B cell (primary cell): ENCODE measurements around the gene EFCAB12. TPM values are rescaled to one million over a fixed set of nuclear protein-coding genes. Genes with fewer than 3 reads are reported as not detected.
"Not testable (repeated sequence)": the region's sequence is repeated elsewhere in the genome, so short reads cannot be mapped to it uniquely, and the experiment has no call there.

Experiments used
- ATAC-seq: fragments of 200-7000 bp; cut with Tn5 transposase; one replicate; pipeline ENCODE4 v1.10.0; 2021; ENCODE audit warnings: low read depth, mild to moderate bottlenecking, moderate number of reproducible peaks, moderate library complexity
- CTCF ChIA-PET: fragments of 350-600 bp; sonication (Branson Sonifier 250); formaldehyde crosslinking; loops from one replicate; lab custom pipeline; 2021; ENCODE audit warnings: antibody characterized with exemption, inconsistent platforms; lab: Charles Lee
- POLR2A ChIA-PET: fragments of 350-600 bp; sonication (Branson Sonifier 250); formaldehyde crosslinking; loops from one replicate; lab custom pipeline; 2021; ENCODE audit warnings: antibody characterized with exemption; lab: Charles Lee
- DNase-seq: peaks from one replicate; pipeline ENCODE4 v3.0.0; 2013
- H2AFZ ChIP-seq: 2 replicates; pipeline ENCODE4 v1.6.1; 2012; ENCODE audit warnings: mild to moderate bottlenecking, low read depth, low read length; ENCODE audit not compliant: insufficient read depth, poor library complexity, severe bottlenecking
- H3K27ac ChIP-seq, 2 donors: 1 replicate in 1 of 2; 2 replicates in 1 of 2; pipeline ENCODE4 v1.5.1; 2012 to 2013; ENCODE audit warnings: low read length in 2 of 2, mild to moderate bottlenecking in 2 of 2, moderate library complexity in 1 of 2
- H3K27me3 ChIP-seq, 4 experiments: fragments of 200-600 bp in 1 of 4; sonication (generic) in 1 of 4; replicated peaks in 1 of 4; 1 replicate in 2 of 4; 2 replicates in 2 of 4; pipeline versions ENCODE4 v1.6.1 to v1.7.0; 2013 to 2016; ENCODE audit warnings: low read length in 3 of 4, mild to moderate bottlenecking in 2 of 4, mixed read lengths in 1 of 4, moderate library complexity in 1 of 4; ENCODE audit not compliant: insufficient read depth in 4 of 4, control insufficient read depth in 3 of 4; ENCODE audit errors: control extremely low read depth in 1 of 4
- H3K36me3 ChIP-seq, 2 experiments: replicated peaks in 1 of 2; 1 replicate in 1 of 2; 2 replicates in 1 of 2; pipeline versions ENCODE4 v1.6.1 to v1.7.1; 2013; ENCODE audit warnings: low read length in 1 of 2; ENCODE audit not compliant: insufficient read depth in 2 of 2, control insufficient read depth in 1 of 2; ENCODE audit errors: control extremely low read depth in 1 of 2, extremely low read depth in 1 of 2
- H3K4me1 ChIP-seq, 2 donors: fragments of 200-600 bp in 1 of 2; sonication (generic) in 1 of 2; 1 replicate in 1 of 2; 2 replicates in 1 of 2; pipeline versions ENCODE4 v1.5.1 to v1.6.1; 2013 to 2017; ENCODE audit warnings: low read length in 2 of 2; ENCODE audit not compliant: control insufficient read depth in 2 of 2, insufficient read depth in 2 of 2
- H3K4me2 ChIP-seq: replicated peaks from 2 replicates; pipeline ENCODE3; 2012; ENCODE audit warnings: mild to moderate bottlenecking, low read depth, low read length; ENCODE audit not compliant: poor library complexity, severe bottlenecking
- H3K4me3 ChIP-seq, 5 experiments: fragments of 200-600 bp in 1 of 5; sonication (generic) in 1 of 5; 1 replicate in 3 of 5; 2 replicates in 2 of 5; pipeline versions ENCODE4 v1.5.1 to v1.7.0; 2011 to 2016; ENCODE audit warnings: low read length in 4 of 5, mild to moderate bottlenecking in 4 of 5, low read depth in 2 of 5, control low read depth in 1 of 5, moderate library complexity in 1 of 5; ENCODE audit not compliant: insufficient read depth in 1 of 5; ENCODE audit errors: control extremely low read depth in 1 of 5, extremely low read depth in 1 of 5
- H3K79me2 ChIP-seq: fragments of 200-600 bp; sonication (generic); one replicate; pipeline ENCODE4 v1.6.0; 2016; ENCODE audit warnings: low read length; ENCODE audit not compliant: control insufficient read depth, insufficient read depth
- H3K9ac ChIP-seq: fragments of 200-600 bp; sonication (generic); 2 replicates; pipeline ENCODE4 v1.6.1; 2017; ENCODE audit warnings: mild to moderate bottlenecking, low read length, moderate library complexity
- H3K9me3 ChIP-seq, 3 donors: one replicate each; pipeline versions ENCODE4 v1.6.1 to v1.7.1; 2013; ENCODE audit warnings: low read length in 2 of 3; ENCODE audit not compliant: control insufficient read depth in 2 of 3, insufficient read depth in 1 of 3; ENCODE audit errors: control extremely low read depth in 1 of 3
- H4K20me1 ChIP-seq: 2 replicates; pipeline ENCODE4 v1.6.0; 2012; ENCODE audit warnings: mild to moderate bottlenecking, low read length; ENCODE audit not compliant: insufficient read depth, control insufficient read depth, poor library complexity, severe bottlenecking
- H3K27ac Mint-ChIP-seq: one replicate; pipeline ENCODE4 v1.8.0; 2021; ENCODE audit warnings: mixed read lengths
- H3K27me3 Mint-ChIP-seq: one replicate; pipeline ENCODE4 v1.8.0; 2021; ENCODE audit warnings: mixed read lengths
- H3K4me1 Mint-ChIP-seq: one replicate; pipeline ENCODE4 v1.8.0; 2021; ENCODE audit warnings: mixed read lengths
- H3K4me3 Mint-ChIP-seq: one replicate; pipeline ENCODE4 v1.8.0; 2021; ENCODE audit warnings: mixed read lengths
- H3K9me3 Mint-ChIP-seq: one replicate; pipeline ENCODE4 v1.8.0; 2022; ENCODE audit warnings: mixed read lengths; ENCODE audit not compliant: insufficient read depth
- EZH2 ChIP-seq: IDR thresholded peaks from 2 replicates; pipeline ENCODE4 v1.6.1; 2012; ENCODE audit warnings: borderline replicate concordance, low read depth, mild to moderate bottlenecking, moderate library complexity, low read length; ENCODE audit not compliant: insufficient read depth, poor library complexity, severe bottlenecking
- WGBS: methylation state at CpG from one replicate; pipeline ENCODE4 v1.1.5; 2013; ENCODE audit warnings: missing lambda C conversion rate; ENCODE audit not compliant: insufficient coverage; 5-methylcytosine and 5-hydroxymethylcytosine counted together
- intact Hi-C: fragments of 100-400 bp; cut with micrococcal nuclease; formaldehyde crosslinking; loops from one replicate; pipeline ENCODE4 v1.10.0; 2022
- polyA plus RNA-seq: library from polyadenylated mRNA; depleted of rRNA; stranded (reverse); fragments of >200 nt; gene quantifications from 2 replicates; pipeline ENCODE4 v1.2.3, GENCODE V29; 2012
- total RNA-seq, 2 donors: library from RNA; stranded (reverse); fragments of 120-200 nt in 1 of 2; gene quantifications; 1 replicate in 1 of 2; 2 replicates in 1 of 2; pipeline versions ENCODE4 v1.2.3 to v1.2.4, GENCODE V29; 2013 to 2022
- TF ChIP-seq, protein P1 (sequence below): fragments of 200-600 bp; IDR thresholded peaks from one replicate; pipeline ENCODE4 v1.8.0; 2022; ENCODE audit warnings: antibody characterized with exemption, mild to moderate bottlenecking

Gene EFCAB12
- total and polyA plus RNA-seq, 2 donors (not counting 1 experiment from before 2014, with no cell fraction given) = 3.5 to 6.5 TPM

DNA sequence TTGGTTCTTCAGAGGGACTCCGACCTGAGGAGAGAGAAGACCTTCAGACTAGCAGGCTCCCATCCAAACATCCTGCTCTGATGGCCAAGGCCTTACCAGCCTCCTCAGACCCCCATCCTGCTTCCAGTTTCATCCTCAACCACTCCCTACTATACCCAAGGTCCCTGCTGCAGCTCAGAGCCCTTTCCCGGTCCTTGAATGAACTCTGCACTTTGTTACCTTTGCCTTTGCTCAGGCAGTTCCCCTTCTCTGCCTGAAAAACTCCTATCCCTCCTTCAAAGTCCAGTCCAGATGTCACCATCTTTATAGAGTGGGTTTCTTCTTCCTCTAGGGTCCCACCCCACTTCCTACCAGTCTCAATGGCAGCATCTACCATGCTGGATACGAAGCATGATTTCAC lies 13.1 kb downstream of the EFCAB12 start:
- Histone ChIP-seq H4K20me1 (no peaks in the 10 kb centered on the region), H3K27ac (no peak overlapping the region), H3K27me3 (no peaks in the 10 kb centered on the region), H2AFZ (no peak overlapping the region), H3K79me2 (no peaks in the 10 kb centered on the region), H3K9me3 (peaks cover 0 to 4% (median 0%) of the 10 kb centered on the region in 3 donors), H3K9ac (no peak overlapping the region), H3K4me1 (no peaks in the 10 kb centered on the region), H3K4me2 (no peak overlapping the region), H3K36me3 (no peaks in the 10 kb centered on the region), H3K4me3 (no peak overlapping the region)
- ATAC-seq = no peak
- peaks cover 7% of the 10 kb centered on the region for H3K4me1 Mint-ChIP-seq
- WGBS = 39% methylated on average over 2 of the region's 3 CpGs
- H3K9me3 Mint-ChIP-seq = no peaks in the 10 kb centered on the region
- no peak overlapping the region for H3K27ac Mint-ChIP-seq
- no peak overlapping the region for H3K4me3 Mint-ChIP-seq
- no peak for DNase-seq
- intact Hi-C loops = no loop called here
- H3K27me3 Mint-ChIP-seq = no peaks in the 10 kb centered on the region
- ChIA-PET POLR2A (no interaction called here), CTCF (no interaction called here)
- TF ChIP-seq, protein P1, sequence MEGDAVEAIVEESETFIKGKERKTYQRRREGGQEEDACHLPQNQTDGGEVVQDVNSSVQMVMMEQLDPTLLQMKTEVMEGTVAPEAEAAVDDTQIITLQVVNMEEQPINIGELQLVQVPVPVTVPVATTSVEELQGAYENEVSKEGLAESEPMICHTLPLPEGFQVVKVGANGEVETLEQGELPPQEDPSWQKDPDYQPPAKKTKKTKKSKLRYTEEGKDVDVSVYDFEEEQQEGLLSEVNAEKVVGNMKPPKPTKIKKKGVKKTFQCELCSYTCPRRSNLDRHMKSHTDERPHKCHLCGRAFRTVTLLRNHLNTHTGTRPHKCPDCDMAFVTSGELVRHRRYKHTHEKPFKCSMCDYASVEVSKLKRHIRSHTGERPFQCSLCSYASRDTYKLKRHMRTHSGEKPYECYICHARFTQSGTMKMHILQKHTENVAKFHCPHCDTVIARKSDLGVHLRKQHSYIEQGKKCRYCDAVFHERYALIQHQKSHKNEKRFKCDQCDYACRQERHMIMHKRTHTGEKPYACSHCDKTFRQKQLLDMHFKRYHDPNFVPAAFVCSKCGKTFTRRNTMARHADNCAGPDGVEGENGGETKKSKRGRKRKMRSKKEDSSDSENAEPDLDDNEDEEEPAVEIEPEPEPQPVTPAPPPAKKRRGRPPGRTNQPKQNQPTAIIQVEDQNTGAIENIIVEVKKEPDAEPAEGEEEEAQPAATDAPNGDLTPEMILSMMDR = no peak
- TF ChIP-seq EZH2 = no peak

DNA sequence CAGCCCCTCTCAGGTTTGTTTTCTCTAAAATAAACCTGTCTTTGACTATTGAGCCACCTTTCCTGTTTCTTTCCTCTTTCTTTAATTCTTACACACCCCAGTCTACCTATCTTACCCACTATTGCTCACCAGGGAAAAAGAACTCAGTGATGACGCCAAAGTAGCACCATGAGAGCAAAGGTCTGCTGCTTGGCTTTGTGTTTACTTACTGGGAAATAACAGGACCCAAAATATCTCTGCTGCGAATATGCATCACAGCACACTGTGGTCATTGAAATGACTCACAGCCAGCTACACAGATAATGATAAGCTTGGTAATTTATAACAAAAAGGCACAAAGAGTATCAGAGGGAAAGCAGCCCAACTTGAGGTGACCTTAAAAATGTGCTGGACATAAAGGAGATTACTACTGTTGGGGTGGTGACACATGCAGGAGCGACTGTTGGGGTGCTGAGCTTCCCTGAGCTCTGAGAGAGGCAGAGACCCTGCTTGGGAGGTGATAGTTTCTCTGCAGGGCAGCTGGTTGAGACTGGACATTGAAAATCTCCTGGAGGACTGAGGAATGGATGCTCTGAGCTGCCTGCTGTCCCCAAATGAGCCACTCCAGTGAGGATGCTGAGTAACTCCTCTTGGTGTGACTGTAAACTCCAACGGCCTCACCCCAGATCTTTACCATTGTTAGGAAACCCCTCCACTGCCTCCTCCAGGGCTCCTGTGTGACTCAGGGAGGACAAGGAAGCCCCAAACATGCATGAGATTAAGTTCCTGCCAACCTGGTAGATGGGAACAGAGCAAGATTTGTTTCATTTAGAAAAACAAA lies 14.5 kb downstream of the EFCAB12 start:
- ATAC-seq (peak; percentile 76), DNase-seq (no peak)
- H3K36me3 ChIP-seq = no peaks in the 10 kb centered on the region
- ChIA-PET CTCF (interaction anchor here (1.4 to 1.7 kb wide), 2 partner anchors 14 to 31 kb away, joined by 3 to 6 read pairs; no protein-coding TSS in a partner anchor), POLR2A (no interaction called here)
- H3K27ac ChIP-seq = no peak overlapping the region
- intact Hi-C loops = no loop called here
- H3K4me3 ChIP-seq = no peak overlapping the region
- Mint-ChIP-seq H3K27ac (peak overlapping the region; percentile 22), H3K27me3 (no peaks in the 10 kb centered on the region), H3K4me3 (no peak overlapping the region), H3K9me3 (no peaks in the 10 kb centered on the region), H3K4me1 (peaks cover 12% of the 10 kb centered on the region)
- H3K79me2 ChIP-seq = no peaks in the 10 kb centered on the region
- 82% methylated on average over 1 of the region's 4 CpGs for WGBS
- no peaks in the 10 kb centered on the region for H4K20me1 ChIP-seq
- H3K9ac ChIP-seq = no peak overlapping the region
- no peak overlapping the region for H2AFZ ChIP-seq
- no peaks in the 10 kb centered on the region for H3K27me3 ChIP-seq
- H3K4me1 ChIP-seq = peaks cover 0 to 8% of the 10 kb centered on the region in 2 donors
- H3K9me3 ChIP-seq = peaks cover 0 to 4% (median 0%) of the 10 kb centered on the region in 3 donors
- TF ChIP-seq, protein P1 = no peak
- no peak for TF ChIP-seq EZH2
- no peak overlapping the region for H3K4me2 ChIP-seq

DNA sequence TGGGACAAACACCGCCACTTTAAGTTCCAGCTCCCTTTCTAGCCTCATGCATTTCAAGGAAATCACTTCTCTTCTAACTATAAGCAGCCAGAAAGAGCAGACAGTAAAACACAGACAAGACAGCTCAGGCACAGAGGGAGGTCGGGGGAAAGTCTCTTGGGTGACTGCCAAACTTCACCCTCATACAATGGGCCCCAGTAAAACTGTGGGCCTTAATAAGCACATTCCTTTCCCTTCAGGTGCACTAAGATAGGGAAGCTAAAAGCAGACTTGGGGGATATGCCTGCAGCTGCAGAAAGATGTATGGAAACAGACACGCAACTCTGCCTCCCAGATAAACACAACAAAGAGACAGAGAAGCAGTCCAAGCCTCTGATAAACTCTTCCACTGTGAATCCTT lies 15.2 kb downstream of the EFCAB12 start:
- ATAC-seq, H3K9ac ChIP-seq, H3K79me2 ChIP-seq, H3K36me3 ChIP-seq, H3K27me3 ChIP-seq, H3K9me3 ChIP-seq, H2AFZ ChIP-seq, intact Hi-C loops, H3K27me3 Mint-ChIP-seq, DNase-seq, H4K20me1 ChIP-seq, H3K27ac ChIP-seq, H3K4me3 ChIP-seq, H3K4me2 ChIP-seq, POLR2A ChIA-PET, H3K9me3 Mint-ChIP-seq, H3K4me1 ChIP-seq, H3K4me3 Mint-ChIP-seq: not testable (repeated sequence)
- peak overlapping the region; percentile 3 for H3K27ac Mint-ChIP-seq
- 80% methylated on average over 1 of the region's 3 CpGs for WGBS
- peaks cover 14% of the 10 kb centered on the region for H3K4me1 Mint-ChIP-seq
- CTCF ChIA-PET = interaction anchor here (1.7 kb wide), 1 partner anchor 13 kb away, joined by 6 read pairs; no protein-coding TSS in a partner anchor
